Left ventricle myocardium superior (tissue), 1 donor: ENCODE data around the gene HOXD8. TPM values are rescaled to one million over a fixed set of nuclear protein-coding genes. Genes with fewer than 3 reads are reported as not detected.
A peak's percentile ranks its signal among the peaks of the same experiment; 100 is the strongest.

Experiments used
- ATAC-seq: fragments of 200-7000 bp; cut with Tn5 transposase; one replicate; pipeline ENCODE4 v1.9.1; 2020; ENCODE audit warnings: mild to moderate bottlenecking, moderate library complexity
- DNase-seq: peaks from one replicate; pipeline ENCODE4 v3.0.0-alpha.2; 2020
- intact Hi-C: fragments of 100-400 bp; cut with micrococcal nuclease; formaldehyde crosslinking; loops from one replicate; pipeline ENCODE4 v1.11.0; 2022
- total RNA-seq: library from RNA; stranded (reverse); fragmentation: NEBNext Ultra II Directional; extraction: Animal tissue kit (Norgen Biotek cat#: 25700); gene quantifications from one replicate; pipeline ENCODE4 v1.2.1, GENCODE V29; 2021
- donor health status: DM: no; HTN: yes; CAD: no; lungs with severe emphysema.

HOXD8 gene
- total RNA-seq, 1 donor from 2014 or later: 0.92 TPM

DNA sequence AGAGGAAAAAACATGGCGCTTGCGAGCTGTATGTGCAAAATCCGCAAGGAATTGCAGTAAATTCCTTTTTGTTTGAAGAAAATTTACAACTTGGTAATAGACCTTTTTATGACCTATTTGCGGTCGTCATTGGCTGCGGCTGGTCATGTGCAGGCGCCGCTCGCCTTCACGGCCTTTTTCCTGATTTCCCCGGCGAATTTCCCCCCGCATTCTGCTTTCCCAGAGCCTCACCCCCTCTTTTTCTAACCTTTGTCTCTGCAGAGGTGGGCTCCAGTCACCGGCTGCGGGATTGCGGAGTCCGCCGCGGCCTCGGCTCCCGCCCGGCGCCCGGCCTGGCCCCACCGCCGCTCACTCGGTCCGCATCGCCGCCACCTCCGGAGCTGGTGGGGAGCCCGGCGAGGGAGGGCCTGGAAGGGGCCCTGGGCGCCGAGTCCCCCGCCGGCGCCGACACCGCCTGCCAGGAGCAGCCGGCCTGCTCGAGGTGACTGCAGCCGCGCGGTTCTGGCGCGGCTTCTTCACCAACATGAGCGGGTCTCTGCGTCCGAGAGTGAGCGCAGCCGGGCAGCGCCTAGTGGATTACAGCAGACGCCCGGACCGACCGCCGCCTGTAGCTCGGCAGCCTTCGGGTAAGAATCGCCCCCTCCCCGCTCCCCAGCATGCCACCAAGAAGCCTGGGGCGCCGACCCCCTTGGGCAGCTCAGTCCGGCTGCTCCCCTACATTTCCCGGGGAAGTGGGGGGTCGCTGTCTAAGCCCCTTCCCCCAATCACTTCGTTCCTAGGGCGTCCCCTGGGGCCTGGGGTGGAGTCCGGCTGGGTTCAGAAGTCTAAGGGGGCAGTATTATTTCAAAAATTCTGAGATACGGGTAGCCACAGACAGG lies 7.1 kb downstream of the HOXD8 start:
- no peak for ATAC-seq
- DNase-seq: no peak
- intact Hi-C loops: no loop called here

DNA sequence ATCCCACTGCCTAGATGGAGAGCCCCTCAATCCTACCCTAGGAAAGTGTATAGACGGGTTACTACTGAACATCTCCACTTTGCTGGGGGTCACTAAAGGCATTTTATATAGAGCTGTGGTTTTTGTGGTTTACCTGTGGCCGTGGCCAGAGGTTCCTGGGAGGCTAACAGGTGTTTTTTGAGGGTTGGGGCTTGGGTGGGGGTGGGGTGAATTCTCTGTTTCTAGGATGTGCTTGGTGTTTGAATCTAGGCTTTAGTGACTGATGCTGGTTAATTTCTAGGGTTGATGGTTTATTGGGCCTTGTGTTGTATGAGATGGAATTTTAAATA lies 7.7 kb downstream of the HOXD8 start:
- intact Hi-C loops: no loop called here

DNA sequence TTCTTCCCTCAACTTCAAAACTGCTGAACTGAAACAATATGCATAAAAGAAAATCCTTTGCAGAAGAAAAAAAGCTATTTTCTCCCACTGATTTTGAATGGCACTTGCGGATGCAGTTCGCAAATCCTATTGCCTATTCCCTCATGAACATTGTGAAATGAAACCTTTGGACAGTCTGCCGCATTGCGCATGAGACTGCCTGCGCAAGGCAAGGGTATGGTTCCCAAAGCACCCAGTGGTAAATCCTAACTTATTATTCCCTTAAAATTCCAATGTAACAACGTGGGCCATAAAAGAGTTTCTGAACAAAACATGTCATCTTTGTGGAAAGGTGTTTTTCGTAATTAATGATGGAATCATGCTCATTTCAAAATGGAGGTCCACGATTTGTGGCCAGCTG lies 8.4 kb downstream of the HOXD8 start:
- DNase-seq: no peak
- intact Hi-C loops: no loop called here
- ATAC-seq: no peak

More for the DNA sequence above, 7.7 kb downstream of the HOXD8 start:
- no peak for DNase-seq
- no peak for ATAC-seq

DNA sequence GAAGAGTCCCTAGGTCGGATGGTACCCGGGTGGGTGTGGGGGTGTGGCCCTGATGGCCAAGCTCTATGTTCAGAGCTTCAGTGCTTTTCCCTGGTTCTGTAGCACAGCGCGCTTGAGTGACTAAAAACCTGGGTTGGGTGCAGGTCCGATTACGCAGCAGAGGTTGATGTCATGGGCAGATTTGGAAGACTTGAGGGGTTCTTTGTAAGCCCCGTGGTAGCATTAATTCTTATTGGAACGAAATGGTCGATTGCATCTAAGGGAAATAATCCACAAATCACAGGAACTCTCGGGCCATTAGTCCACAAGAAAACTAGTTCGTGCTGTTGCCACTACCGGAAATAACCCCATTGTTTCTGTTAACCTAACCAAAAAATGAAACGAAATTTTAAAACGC lies 9.0 kb downstream of the HOXD8 start:
- no peak for DNase-seq
- ATAC-seq: no peak
- intact Hi-C loops: no loop called here

DNA sequence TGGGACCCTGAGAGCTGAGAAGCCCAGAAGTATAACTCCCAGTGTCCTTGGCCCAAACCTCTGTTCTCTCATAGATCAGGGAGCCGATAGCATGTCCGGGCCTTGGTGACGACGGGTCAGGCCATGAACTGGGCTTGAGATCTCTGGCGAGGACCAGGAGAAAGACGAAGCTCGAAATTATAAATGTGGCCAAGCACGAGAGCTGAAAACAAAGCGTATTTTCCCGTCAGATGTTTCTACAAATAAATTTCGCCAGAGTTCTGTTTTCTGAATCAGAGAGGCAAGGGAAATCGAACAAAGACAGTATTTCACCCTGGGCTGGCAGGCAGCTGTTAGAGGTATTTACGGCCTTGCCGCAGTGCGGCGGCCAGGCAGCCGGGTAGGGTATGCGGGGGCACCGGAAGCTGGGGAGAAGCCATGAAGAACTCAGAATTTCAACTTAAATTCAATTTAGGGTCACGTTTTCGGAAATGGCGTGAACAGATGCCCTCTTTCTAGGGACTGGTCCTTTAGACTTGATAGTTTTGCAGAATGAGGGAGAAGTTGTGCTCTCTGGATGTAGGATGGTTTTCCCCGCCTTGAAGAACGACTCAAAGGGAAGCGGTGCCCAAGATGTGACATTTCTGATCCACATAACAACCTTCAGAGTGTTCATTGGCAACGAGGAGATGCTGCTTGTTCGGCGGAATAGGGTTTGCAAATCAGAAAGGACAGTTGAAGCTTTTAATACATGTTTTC lies 9.6 kb downstream of the HOXD8 start:
- DNase-seq (no peak), ATAC-seq (no peak)
- intact Hi-C loops: no loop called here

DNA sequence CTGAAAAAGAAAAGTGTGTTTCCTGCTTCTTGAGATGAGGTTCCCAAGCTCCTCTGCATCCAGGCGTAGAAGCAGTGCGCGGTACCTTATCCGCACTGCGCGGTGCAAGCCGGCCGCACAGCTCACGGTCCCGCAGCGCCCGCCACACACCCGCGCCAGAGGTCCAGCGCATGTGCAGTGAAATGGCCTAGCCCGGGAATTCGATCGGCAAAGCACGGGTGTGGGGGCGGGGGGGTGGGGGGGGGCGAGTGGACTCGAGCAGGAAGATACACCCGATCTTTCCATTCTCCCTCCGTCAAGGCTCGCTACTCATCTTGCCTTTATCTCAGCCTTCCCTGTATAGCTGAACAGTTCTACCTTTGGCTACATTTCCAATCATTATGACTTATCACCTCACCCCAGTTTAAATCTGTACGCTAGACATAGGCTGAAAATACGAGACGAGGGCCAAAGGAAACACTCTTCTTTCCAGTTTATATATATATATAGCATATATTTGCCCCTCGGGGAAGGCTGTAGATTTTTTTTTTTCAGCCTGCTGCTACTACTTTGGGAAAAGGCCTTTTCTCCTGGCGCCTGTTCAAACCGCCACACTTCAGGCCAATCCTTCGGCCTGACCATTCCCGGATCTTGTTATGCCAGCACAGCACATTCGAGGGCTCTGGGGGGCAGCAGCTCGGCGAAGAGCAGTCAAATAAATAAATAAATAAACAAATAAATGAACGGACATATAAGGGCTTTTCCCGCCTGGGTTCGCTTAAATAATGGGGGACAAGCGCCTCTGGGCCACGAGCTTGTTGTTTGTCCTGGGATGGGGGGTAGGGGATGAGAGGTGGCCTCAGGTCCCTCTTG lies 10.4 kb downstream of the HOXD8 start:
- intact Hi-C loops: loop anchor here (5.0 to 10.0 kb wide), 2 partner anchors 315 to 502 kb away; no protein-coding TSS in a partner anchor
- DNase-seq (no peak), ATAC-seq (no peak)

DNA sequence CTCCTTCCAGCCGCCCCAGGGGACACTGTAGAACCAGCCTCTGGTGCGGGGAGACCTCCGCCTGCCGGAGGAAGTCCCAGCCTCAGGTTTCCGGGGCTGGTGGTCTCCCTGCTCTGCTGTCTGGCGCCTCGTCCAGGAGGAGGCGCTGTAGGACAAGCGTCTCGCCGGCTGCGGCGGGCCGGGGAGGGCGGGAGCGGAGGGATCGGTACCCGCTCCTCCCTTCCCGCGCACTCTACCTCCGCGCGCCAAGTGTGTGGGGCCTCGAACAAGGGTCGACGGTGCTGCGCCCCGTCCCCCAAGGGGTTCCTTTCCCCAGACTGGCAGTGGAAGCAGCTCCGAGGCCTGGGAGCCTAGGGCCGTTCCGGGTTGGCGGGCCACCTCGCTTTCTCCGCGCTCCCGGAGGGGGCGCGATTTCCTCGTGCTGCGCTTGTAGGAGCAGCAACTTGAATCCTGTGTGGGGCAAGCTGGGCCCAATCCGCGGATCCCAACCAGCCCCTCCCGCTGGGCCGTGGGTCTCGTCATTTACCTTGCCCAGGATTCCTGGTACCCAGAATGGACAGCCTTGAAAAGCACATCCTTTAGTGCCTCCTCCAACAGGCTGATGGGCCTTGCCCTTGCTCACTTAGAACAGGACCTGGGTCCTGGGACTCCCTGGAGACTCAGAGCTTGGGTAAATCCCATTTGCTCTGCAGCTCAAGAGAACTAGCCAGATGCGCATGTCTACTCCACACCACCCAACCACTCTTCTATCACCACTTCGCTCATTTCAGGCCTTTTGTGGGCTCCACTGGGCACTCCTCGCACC lies 11.2 kb downstream of the HOXD8 start:
- DNase-seq: peak; percentile 80
- peak; percentile 97 for ATAC-seq
- intact Hi-C loops: loop anchor here (5.0 to 10.0 kb wide), 2 partner anchors 314 to 502 kb away; no protein-coding TSS in a partner anchor

DNA sequence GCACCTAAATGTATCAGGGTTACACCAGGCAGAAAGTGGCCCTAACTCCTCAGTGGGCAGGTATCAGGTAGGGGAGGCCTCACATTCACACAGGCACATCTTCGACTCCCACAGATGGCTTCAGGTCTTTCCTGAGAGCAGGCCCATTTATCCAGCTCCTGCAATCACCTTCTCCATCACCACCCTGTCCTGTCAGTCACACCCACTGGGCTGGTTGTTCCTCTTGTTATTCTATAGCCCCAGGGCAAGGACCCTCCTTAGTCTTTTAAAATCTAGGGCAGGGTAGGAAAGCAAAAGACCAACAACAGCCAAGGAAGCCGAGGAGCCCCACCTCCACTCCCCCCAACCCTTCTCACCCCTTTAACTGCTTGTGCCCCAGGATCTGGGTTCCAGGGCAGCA lies 12.8 kb downstream of the HOXD8 start:
- ATAC-seq (no peak), DNase-seq (no peak)
- intact Hi-C loops: loop anchor here (5.0 to 10.0 kb wide), 2 partner anchors 313 to 500 kb away; no protein-coding TSS in a partner anchor

DNA sequence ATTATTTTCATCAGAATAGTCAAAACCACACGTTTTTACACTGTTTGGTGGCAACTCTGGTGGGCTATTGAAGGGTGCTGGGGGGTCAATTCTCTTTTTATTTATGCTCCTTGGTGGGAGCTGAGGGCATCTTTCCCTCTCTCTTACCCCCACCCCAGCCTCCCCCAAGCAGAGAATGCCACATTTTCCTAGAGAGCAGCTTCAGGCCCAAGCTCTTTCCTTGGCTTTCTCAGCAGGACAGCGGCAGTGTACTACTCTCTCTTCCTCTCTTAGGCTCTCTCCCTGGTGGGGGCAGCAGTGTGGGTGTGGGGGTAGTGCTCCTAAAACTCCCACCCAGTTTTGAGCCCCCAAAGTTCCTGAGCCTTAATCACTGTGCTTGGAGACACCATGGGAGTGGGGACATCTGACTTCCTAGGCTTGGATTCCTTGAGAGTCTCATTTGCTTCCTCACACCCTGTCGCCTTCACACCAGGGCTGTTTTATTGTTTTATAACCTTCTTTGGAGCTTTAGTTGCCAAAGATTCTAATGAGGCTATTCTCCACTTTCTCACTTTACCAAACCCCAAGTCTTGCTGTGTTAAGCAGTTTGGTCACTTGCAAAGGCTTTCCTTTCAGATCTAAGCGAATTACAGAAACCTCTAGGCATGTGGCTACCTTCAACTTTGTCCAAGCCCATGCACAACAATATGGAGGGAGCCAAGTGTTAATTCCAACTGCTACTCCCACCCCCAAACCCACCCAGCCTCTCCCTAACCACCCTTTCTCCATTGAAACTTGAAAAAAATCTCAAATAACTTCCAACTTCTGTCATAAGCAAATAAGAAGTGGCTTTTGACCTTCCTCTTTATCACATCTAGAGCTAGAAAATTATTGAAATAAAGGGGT lies 15.8 kb downstream of the HOXD8 start:
- no peak for DNase-seq
- no peak for ATAC-seq
- intact Hi-C loops: loop anchor here (10.0 kb wide), 1 partner anchor 309 kb away; no protein-coding TSS in a partner anchor

DNA sequence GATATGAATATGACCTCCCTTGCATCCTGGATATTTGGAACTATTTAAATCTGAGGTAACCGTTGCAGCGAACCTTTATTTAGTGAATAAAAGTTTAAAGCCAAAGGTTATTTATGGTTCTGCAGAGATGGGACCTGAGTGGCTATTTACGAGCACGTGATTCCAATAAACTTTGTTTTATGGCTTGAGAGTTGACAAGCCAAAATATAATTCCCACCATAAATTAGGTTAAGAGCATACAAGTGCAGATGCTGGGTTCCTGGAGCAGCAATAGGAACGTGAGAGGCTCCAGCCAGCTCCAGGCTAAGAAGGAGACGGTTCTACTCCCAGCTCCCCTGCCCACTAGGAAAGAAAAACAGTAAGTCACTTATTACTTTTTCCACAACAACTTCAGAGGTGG lies 16.6 kb downstream of the HOXD8 start:
- intact Hi-C loops: loop anchor here (10.0 kb wide), 1 partner anchor 309 kb away; no protein-coding TSS in a partner anchor
- DNase-seq (no peak), ATAC-seq (no peak)

DNA sequence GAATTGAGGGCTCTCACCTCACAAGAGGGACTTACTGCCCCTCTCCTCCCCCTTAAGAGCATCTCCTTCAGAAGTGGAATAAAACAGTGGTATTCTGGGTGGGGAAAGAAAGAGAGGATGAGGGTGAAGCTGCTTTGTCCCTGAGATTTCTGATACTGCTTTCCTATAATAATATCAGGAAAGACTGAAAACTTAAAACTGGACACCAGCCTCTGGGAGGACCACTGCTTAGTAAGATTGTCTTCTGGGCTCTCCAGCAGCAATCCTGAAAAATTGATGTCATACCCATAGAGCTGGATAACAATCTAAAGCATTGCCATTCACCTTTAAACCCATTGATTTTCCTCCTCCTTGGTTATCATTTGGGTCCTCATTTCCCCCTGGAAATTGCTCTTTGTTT lies 17.1 kb downstream of the HOXD8 start:
- intact Hi-C loops: loop anchor here (10.0 kb wide), 1 partner anchor 308 kb away; no protein-coding TSS in a partner anchor
- DNase-seq (no peak), ATAC-seq (no peak)

DNA sequence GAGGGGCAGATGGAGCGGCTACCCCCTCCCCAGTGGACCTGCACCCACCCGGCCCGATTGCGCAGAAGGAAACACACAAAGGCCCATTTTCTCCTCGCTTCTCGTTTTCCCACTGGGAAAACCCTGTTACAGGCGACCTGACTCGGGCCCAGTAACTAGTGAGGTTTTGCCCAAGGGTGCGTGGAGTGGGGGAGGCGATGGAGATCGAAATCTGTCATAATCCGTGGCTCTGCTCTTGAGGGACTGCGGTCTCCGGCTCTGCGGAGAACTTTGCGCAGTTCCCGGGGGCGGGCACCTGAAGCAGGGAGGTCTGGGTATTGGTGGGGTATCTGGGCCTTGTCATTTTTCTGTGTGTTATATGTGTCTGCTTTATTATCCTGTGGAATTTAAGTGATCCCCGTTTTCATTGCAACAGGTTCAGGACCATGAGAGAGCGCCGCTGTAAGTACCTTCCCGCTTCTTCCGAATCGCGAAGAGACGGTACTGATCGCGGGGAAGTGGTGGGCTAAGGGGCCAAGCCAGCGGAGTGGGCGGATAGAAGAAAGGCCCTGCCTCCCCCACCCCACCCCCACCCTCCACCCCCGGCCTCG lies 17.8 kb downstream of the HOXD8 start:
- no peak for ATAC-seq
- no peak for DNase-seq
- intact Hi-C loops: loop anchor here (10.0 kb wide), 1 partner anchor 307 kb away; no protein-coding TSS in a partner anchor

DNA sequence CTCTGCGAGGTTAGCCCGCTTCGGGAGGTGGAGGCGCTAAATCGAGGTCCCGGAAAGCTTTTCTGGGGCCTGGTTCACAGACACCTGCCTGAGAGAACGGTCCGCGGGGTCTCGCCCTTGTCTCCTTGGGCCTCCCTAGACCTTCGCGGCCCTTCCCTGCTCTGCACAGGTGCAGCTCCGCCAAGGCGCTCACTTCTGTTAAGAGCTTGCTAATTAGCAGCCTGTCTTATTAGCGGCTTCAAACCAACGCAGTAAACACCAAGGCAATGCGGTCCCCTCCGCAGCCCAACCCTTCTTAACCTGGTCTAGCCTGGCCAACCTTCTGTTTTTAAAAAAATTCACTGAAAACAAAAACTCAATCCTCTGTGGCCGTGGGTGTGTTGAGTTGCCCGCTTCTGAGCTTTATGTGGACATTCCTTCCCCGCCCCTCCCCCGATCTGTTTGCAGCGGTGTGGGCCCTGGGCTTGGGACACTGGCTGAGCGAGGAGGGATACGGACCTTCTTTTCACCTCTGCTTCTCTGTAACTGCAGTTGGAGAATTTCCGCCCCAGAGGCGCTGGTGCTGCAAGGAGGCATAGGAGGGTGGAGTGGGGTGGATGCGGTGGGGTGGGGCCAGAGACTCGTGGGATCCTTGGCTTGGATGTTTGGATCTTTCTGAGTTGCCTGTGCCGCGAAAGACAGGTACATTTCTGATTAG lies 18.4 kb downstream of the HOXD8 start:
- no peak for ATAC-seq
- intact Hi-C loops: loop anchor here (10.0 kb wide), 1 partner anchor 307 kb away; no protein-coding TSS in a partner anchor
- no peak for DNase-seq

DNA sequence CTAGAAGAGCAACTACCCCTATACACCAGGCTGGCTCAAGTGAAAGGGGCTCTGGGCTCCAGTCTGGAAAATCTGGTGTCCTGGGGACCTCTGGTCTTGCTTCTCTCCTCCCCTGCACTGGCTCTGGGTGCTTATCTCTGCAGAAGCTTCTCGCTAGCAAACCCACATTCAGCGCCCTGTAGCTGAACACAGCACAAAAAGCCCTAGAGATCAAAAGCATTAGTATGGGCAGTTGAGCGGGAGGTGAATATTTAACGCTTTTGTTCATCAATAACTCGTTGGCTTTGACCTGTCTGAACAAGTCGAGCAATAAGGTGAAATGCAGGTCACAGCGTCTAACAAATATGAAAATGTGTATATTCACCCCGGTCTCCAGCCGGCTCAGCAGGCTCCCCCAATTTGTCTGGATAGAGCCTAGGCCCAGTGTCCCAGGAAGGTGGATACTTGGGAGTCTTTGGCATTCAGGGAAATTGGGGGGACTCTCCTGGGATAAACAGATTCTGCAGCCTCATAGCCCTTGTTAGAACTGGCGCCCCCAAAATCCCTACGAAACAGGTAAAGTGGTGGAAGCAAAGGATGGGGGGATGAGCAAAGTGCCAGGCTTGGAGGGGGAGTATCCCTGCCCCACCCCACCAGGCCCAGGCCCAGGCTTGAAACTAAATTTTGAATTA lies 19.4 kb downstream of the HOXD8 start:
- ATAC-seq (no peak), DNase-seq (no peak)
- intact Hi-C loops: loop anchor here (10.0 kb wide), 1 partner anchor 306 kb away; no protein-coding TSS in a partner anchor

DNA sequence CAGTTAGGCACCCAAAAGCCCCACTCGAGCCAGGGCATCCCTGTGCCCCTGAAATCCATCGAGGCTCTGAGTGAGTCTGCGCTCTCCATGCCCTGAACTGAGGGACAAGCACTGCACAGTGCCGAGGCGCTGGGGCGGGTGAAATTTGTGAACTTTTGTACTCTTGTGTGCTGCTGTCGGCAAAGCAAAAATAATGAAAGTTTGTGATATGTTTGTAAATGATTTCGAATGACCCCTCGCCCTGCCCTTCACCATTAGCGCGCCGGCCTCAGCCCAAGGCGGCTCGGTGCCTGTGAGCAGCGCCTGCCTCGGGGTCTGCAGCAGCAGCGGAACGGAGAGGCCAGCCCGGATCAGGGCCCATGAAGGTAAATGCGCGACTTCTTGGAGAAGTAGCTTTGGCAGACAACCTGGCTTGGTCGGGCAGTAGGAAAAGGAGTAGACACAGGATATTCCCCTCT lies 20.0 kb downstream of the HOXD8 start:
- DNase-seq (no peak), ATAC-seq (no peak)
- intact Hi-C loops: loop anchor here (10.0 kb wide), 1 partner anchor 305 kb away; no protein-coding TSS in a partner anchor
